ENCODE results near the gene CKAP2L.

GRCh38 chr2:112749755-112750559 is 14.5 kb downstream of the CKAP2L start:
- TF ChIP-seq CREB5 (CRISPR knock-in tag; IDR thresholded peaks at IDR 0.05; ENCODE audit: low read depth) (no peak), BACH2 (CRISPR knock-in tag; IDR thresholded peaks at IDR 0.05; ENCODE audit: borderline replicate concordance) (no peak), ZNF8 (CRISPR knock-in tag; IDR thresholded peaks at IDR 0.05) (no peak), ZFP3 (CRISPR knock-in tag; IDR thresholded peaks at IDR 0.05) (no peak), ARNTL (CRISPR knock-in tag; IDR thresholded peaks at IDR 0.05; ENCODE audit: borderline replicate concordance, low read depth) (no peak), GLIS3 (CRISPR knock-in tag; IDR thresholded peaks at IDR 0.05) (no peak), PATZ1 (CRISPR knock-in tag; IDR thresholded peaks at IDR 0.05; ENCODE audit: borderline replicate concordance) (no peak), TSHZ2 (CRISPR knock-in tag; IDR thresholded peaks at IDR 0.05) (no peak), ZC3H10 (CRISPR knock-in tag; IDR thresholded peaks at IDR 0.05) (no peak), OSR1 (CRISPR knock-in tag; IDR thresholded peaks at IDR 0.05) (no peak)
